ENCODE measurements around the gene MMP11.

MMP11 gene

DNA sequence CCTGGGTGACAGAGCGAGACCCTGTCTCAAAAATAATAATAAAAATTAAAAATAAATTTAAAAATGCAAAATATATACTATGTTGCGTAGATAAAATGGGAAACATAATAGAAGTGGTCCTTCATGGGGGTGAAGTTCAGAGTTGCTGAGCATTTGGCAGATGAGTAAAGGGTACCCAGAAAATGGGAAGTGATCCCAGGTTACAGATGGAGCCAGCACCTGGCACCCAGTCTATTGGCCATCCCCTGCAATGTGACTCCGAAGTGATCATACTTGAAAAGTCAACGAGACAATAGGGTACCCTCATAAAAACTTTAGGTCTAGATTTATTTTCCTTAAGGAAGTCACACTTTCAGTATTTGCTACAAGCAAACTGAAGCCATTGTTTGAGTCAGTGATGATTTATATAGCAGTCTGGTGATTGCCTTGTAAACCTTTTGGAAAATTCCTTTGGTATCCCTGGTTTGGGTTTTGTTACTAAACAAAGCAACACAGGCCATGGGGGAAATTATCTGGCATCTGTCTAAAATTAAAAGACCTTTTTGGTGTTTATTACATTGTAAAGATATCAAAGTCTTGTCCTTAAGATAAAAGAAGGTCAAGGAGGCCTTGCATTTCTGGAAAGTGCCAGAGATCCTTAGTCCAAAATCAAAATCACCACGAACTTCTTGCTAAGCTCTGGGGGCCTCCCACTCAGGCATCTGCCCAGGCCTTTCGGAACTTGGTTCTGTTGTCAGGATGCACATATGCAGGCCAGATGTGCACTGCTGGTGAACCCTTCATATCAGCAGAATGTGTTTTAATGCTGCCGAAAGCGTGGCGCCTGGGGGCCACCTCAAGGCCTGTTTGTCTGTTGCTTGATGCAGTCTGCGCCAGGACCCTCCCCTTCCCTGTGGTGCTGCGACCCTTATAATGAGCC, 18.4 kb downstream of the MMP11 start:
- peak overlapping the region in 9 of 11 experiments; percentile 46 to 96 (median 87); a peak in 13 of 22 replicates for H3K4me2 ChIP-seq
- H3K9ac ChIP-seq = peak overlapping the region in 5 of 11 experiments; percentile 11 to 50 (median 34); a peak in 3 of 22 replicates
- H3K4me3 ChIP-seq = no peak overlapping the region
- H3K9me3 ChIP-seq (replicated peaks in 1 of 11) = no peaks in the 10 kb centered on the region
- H3K27me3 ChIP-seq = no peaks in the 10 kb centered on the region
- peaks cover 32 to 62% (median 57%) of the 10 kb centered on the region in 10 experiments for H3K4me1 ChIP-seq
- H3K36me3 ChIP-seq = peaks cover 49 to 81% (median 75%) of the 10 kb centered on the region in 11 experiments
- H4K20me1 ChIP-seq = peaks cover 60 to 85% (median 70%) of the 10 kb centered on the region in 11 experiments; a peak in 21 of 22 replicates
- TF ChIP-seq Cebpa-rat (IDR thresholded peaks at IDR 0.05) = no peak
- H3K27ac ChIP-seq = no peak overlapping the region

DNA sequence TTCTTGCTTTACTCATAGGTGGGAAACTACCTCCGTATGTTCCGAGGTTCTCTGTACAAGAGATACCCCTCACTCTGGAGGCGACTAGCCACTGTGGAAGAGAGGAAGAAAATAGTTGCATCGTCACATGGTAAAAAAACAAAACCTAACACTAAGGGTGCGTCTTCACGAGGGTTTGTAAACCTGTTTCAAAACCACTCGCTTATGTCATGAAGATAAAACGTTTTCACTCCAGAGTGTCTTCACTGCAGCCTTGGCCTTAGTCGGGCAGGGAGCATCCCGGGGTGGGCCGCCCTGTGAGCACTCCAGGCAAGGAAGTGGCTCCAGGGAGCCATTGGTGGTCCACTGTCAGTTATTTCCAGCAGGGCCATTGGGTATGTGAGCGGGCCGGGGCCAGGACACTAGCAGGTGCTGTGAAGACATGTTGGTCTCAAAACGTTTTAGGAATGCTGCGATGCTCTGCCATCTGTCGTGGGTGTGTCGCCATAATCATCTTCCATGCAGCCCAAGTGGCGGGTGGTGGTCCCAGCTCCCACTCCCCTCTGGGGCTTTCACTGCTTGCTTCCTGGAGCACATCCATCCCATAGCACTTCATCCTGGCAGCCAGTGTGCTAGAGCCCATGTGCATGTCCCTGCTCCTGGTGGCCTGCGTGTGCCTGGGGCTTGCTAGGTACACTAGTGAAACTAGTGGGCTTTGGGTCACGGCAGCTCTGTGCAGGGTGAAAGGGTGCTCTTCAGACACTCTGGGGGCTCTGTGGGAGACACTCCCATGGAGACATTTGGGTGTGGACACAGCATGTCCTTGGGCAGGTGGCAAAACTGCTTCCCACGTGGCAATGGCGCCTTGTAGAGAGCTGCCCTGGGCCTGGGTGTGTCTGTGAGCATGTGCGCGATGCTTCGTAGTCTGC, 19.3 kb downstream of the MMP11 start:
- no peaks in the 10 kb centered on the region for H3K27me3 ChIP-seq
- peak overlapping the region in 3 of 11 experiments; percentile 15 to 30 (median 16); a peak in 3 of 22 replicates for H3K27ac ChIP-seq
- H4K20me1 ChIP-seq = peaks cover 60 to 91% (median 74%) of the 10 kb centered on the region in 11 experiments; a peak in 21 of 22 replicates
- no peak overlapping the region for H3K4me3 ChIP-seq
- peaks cover 27 to 57% (median 51%) of the 10 kb centered on the region in 10 experiments for H3K4me1 ChIP-seq
- peak overlapping the region in 10 of 11 experiments; percentile 0 to 50 (median 17); a peak in 12 of 22 replicates for H3K9ac ChIP-seq
- peak overlapping the region in 9 of 11 experiments; percentile 27 to 96 (median 58); a peak in 17 of 22 replicates for H3K4me2 ChIP-seq
- H3K9me3 ChIP-seq (replicated peaks in 1 of 11) = no peaks in the 10 kb centered on the region
- peaks cover 57 to 90% (median 83%) of the 10 kb centered on the region in 11 experiments for H3K36me3 ChIP-seq
- TF ChIP-seq Cebpa-rat (IDR thresholded peaks at IDR 0.05) = no peak

DNA sequence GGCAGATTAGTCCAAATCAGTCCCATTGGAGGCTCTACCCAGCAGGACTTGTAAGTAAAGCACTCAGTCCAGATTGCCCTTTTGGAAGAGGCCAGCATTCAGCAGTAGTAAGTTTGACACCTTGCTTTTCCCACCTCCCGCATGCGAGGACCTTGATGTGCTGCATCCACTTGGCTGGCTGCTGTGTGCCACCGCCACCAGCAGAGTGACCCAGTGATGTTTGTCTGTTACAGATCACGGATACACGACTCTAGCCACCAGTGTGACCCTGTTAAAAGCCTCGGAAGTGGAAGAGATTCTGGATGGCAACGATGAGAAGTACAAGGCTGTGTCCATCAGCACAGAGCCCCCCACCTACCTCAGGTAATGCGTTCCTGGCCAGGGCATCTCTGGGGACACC, 20.7 kb downstream of the MMP11 start:
- Histone ChIP-seq H3K27me3 (no peaks in the 10 kb centered on the region), H3K4me1 (peaks cover 19 to 53% (median 51%) of the 10 kb centered on the region in 10 experiments), H3K36me3 (peaks cover 65 to 99% (median 94%) of the 10 kb centered on the region in 11 experiments), H3K4me2 (peak overlapping the region in 1 of 11 experiments; percentile 96; a peak in 1 of 22 replicates), H3K27ac (0 out of 22 replicates have a peak overlapping the region, but pooled peaks of 1 of the 11 experiments have one; percentile 30), H4K20me1 (peaks cover 51 to 87% (median 68%) of the 10 kb centered on the region in 11 experiments; a peak in 21 of 22 replicates), H3K4me3 (no peak overlapping the region), H3K9me3 (replicated peaks in 1 of 11) (no peaks in the 10 kb centered on the region), H3K9ac (no peak overlapping the region; a peak in 2 of 22 replicates)
- no peak for TF ChIP-seq Cebpa-rat (IDR thresholded peaks at IDR 0.05)

DNA sequence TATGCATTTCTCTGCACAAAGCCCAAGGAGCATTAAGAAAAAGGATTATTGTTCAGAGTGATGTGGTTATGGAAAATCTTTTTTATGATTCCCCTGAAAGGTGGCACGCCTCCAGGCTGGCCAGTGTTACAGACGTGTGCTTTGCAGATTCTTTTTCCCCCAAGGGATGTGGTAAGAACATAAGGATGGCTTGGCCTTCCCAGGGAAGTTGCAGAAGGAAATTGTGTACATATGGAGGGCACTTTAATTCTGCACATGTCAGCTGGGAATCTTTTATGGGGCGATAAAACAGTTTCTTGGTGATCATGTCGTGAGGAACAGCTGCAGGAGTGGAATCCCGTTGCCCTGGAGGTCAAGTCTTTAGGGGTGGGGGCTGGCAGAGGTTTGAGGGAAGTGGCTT, 23.8 kb downstream of the MMP11 start:
- H3K9ac ChIP-seq = no peak overlapping the region
- H3K4me3 ChIP-seq = no peak overlapping the region
- H3K27ac ChIP-seq = no peak overlapping the region
- no peaks in the 10 kb centered on the region for H3K9me3 ChIP-seq (replicated peaks in 1 of 11)
- TF ChIP-seq Cebpa-rat (IDR thresholded peaks at IDR 0.05) = no peak
- no peak overlapping the region for H3K4me2 ChIP-seq
- H3K4me1 ChIP-seq = peaks cover 16 to 53% (median 52%) of the 10 kb centered on the region in 10 experiments
- H4K20me1 ChIP-seq = peaks cover 20 to 70% (median 40%) of the 10 kb centered on the region in 11 experiments; a peak in 21 of 22 replicates
- no peaks in the 10 kb centered on the region for H3K27me3 ChIP-seq
- peaks cover 73 to 97% (median 88%) of the 10 kb centered on the region in 11 experiments for H3K36me3 ChIP-seq

DNA sequence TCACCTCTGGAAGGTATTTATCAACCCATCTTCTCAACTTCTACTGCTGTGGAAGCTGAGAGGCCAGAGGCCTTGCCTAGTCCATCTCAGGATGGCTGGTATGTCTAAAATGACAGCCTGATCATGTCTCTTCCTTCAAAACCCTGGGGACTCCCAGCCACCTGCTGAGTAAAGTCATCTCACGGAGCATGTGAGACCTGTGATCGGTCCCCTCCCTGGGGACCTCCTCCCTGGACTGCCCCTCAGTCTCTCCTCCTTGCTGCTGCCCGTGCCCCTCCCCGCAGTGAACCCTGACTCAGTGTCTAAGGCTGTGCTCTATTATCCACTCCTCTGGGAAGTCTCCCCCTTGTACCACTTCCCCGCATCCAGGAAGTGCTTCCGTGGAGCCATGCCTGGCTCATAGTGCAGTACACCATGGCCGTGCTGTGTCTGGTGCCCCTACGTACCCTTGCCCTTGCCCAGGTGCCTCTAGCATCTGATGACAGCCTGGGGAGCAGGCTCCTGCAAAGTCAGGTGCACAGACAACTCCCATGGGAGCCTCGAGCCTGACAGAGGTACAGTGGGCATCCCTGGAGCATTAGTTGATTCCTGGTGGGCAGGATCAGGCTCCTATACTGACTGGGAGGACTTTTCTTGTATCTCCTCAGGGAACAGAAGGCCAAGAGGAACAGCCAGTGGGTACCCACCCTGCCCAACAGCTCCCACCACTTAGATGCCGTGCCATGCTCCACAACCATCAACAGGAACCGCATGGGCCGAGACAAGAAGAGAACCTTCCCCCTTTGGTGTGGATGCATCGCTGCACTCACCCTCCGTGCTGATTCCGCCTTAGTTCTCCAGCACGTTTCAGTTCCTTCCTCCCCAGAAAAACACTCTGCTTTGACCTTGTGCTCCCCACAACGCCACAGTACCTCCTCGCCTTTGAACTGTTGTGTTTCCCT, 27.9 kb downstream of the MMP11 start:
- Histone ChIP-seq H3K27me3 (no peaks in the 10 kb centered on the region), H3K4me1 (peaks cover 24 to 51% (median 49%) of the 10 kb centered on the region in 10 experiments), H3K27ac (peak overlapping the region; percentile 42 to 86 (median 77); a peak in 21 of 22 replicates), H4K20me1 (peaks cover 0 to 48% (median 16%) of the 10 kb centered on the region in 11 experiments; a peak in 14 of 22 replicates), H3K9ac (peak overlapping the region; percentile 1 to 69 (median 53); a peak in 18 of 22 replicates), H3K36me3 (peaks cover 73 to 97% (median 88%) of the 10 kb centered on the region in 11 experiments), H3K4me3 (peak overlapping the region in 2 of 10 experiments; percentile 28 to 38; a peak in 4 of 20 replicates), H3K9me3 (replicated peaks in 1 of 11) (no peaks in the 10 kb centered on the region), H3K4me2 (peak overlapping the region; percentile 69 to 90 (median 81))
- TF ChIP-seq Cebpa-rat (IDR thresholded peaks at IDR 0.05) = no peak

DNA sequence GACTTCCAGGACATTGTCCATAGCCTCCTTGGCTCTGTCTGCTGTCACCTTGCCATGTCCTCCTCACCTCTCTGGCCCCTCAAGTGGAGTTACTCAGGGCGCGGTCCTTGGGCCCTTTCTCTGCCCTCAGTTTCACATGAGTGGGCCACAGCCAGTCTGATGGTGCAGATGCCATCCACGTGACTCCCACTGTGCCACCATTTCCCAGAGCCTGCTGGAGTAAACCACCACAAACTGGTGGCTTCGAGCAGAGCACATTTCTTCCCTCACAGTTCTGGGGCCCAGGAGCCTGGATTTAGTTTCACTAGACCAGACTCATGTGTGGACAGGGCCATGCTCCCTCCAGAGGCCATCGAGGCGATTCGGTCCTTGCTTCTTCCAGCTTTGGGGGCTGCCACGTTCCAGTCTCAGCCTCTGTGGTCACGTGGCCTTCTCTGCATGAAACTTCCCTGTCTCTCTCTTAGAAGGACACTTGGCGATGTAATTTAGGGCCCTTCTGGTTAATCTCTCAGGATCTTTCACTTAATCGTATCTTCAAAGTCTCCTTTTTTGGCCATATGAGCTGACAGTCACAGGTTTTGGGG, 28.7 kb downstream of the MMP11 start:
- Histone ChIP-seq H3K9ac (peak overlapping the region; percentile 4 to 69 (median 53); a peak in 18 of 22 replicates), H3K4me2 (peak overlapping the region; percentile 69 to 90 (median 81)), H3K4me1 (peaks cover 24 to 51% (median 49%) of the 10 kb centered on the region in 10 experiments), H3K27ac (peak overlapping the region; percentile 42 to 86 (median 77); a peak in 21 of 22 replicates), H3K27me3 (no peaks in the 10 kb centered on the region), H3K36me3 (peaks cover 73 to 97% (median 88%) of the 10 kb centered on the region in 11 experiments), H3K9me3 (replicated peaks in 1 of 11) (no peaks in the 10 kb centered on the region), H4K20me1 (peaks cover 0 to 45% (median 15%) of the 10 kb centered on the region in 11 experiments; a peak in 14 of 22 replicates), H3K4me3 (no peak overlapping the region; a peak in 4 of 20 replicates)
- no peak for TF ChIP-seq Cebpa-rat (IDR thresholded peaks at IDR 0.05)

DNA sequence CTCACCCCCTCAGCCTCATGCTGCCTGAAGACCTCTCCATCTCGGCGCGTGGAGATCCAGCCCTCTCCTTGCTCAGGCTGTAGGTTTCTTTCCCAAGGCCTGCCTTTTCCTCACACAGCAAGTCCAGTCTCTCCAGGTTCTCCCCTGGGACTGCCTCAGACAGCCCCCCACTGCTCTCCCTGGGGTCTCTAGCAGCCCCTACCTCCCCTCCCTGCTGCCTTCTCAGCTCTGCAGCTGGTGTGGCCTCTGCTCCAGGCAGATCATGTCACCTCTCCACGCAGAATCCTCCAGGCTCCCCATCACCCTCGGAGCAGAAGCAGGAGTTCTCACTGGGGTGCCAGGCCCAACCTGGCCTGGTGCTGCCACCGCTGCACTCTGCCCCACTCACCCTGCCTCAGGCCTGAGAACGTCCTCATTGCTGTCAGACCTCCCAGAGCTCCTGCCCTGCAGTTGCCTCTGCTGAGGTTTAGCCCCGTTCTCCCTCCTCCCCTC, 29.3 kb downstream of the MMP11 start:
- peak overlapping the region; percentile 4 to 69 (median 53); a peak in 17 of 22 replicates for H3K9ac ChIP-seq
- peaks cover 74 to 97% (median 88%) of the 10 kb centered on the region in 11 experiments for H3K36me3 ChIP-seq
- no peaks in the 10 kb centered on the region for H3K9me3 ChIP-seq (replicated peaks in 1 of 11)
- H3K4me2 ChIP-seq = peak overlapping the region; percentile 69 to 90 (median 81)
- peak overlapping the region in 10 of 11 experiments; percentile 42 to 86 (median 78); a peak in 18 of 22 replicates for H3K27ac ChIP-seq
- no peak for TF ChIP-seq Cebpa-rat (IDR thresholded peaks at IDR 0.05)
- H3K27me3 ChIP-seq = no peaks in the 10 kb centered on the region
- peaks cover 24 to 51% (median 49%) of the 10 kb centered on the region in 10 experiments for H3K4me1 ChIP-seq
- H4K20me1 ChIP-seq = peaks cover 0 to 42% (median 11%) of the 10 kb centered on the region in 11 experiments; a peak in 11 of 22 replicates
- H3K4me3 ChIP-seq = peak overlapping the region in 1 of 10 experiments; percentile 31; a peak in 3 of 20 replicates

Data from BLaER1 treated with 17β-estradiol and CSF1 and Interleukin-3, amounts not matched to agents 10 nM and 100 nM (cell line).